H1 (cell line): ENCODE data around the gene DIP2C. TPM values are rescaled to one million over a fixed set of nuclear protein-coding genes. Genes with fewer than 3 reads are reported as not detected.

Experiments used
- GABPA ChIP-seq: IDR thresholded peaks from 2 replicates; pipeline ENCODE4 v1.6.1; 2011; ENCODE audit warnings: mild to moderate bottlenecking, low read length, moderate library complexity, borderline replicate concordance; ENCODE audit not compliant: insufficient read depth
- JUN ChIP-seq: IDR thresholded peaks from 2 replicates; pipeline ENCODE4 v1.6.1; 2011; ENCODE audit warnings: low read depth, mild to moderate bottlenecking, improper control_type of control experiment, low read length
- MAX ChIP-seq: IDR thresholded peaks from 2 replicates; pipeline ENCODE4 v1.6.1; 2012; ENCODE audit warnings: inconsistent platforms
- POLR2AphosphoS5 ChIP-seq: IDR thresholded peaks from 2 replicates; pipeline ENCODE4 v1.6.1; 2011; ENCODE audit warnings: low read depth, low read length
- SP2 ChIP-seq: IDR thresholded peaks from 2 replicates; pipeline ENCODE4 v1.6.1; 2012; ENCODE audit warnings: mild to moderate bottlenecking, low read length, inconsistent platforms
- TEAD4 ChIP-seq: IDR thresholded peaks from 2 replicates; pipeline ENCODE4 v1.6.1; 2012; ENCODE audit warnings: low read depth, low read length, inconsistent platforms, mixed read lengths
- polyA plus RNA-seq, 7 experiments: library from polyadenylated mRNA; depleted of rRNA in 3 of 7; stranded (reverse) in 5 of 7; unstranded in 2 of 7; fragments of >200 nt in 5 of 7; fragments of 200-250 nt in 2 of 7; gene quantifications; 1 replicate in 5 of 7; 2 replicates in 1 of 7; 4 replicates in 1 of 7; pipeline versions ENCODE4 v1.2.1 to v1.2.3, GENCODE V29; 2011 to 2013; ENCODE audit warnings: missing spikeins in 2 of 7, mixed read lengths in 2 of 7
- total RNA-seq: library from RNA; stranded (reverse); fragmentation: NEBNext Ultra II Directional; extraction: Animal tissue kit (Norgen Biotek cat#: 25700); gene quantifications from 2 replicates; pipeline ENCODE4 v1.2.1, GENCODE V29; 2021

Gene DIP2C
- total and polyA plus RNA-seq, 2 of the 8 experiments (the other 6 are each of a cell fraction or from before 2014, with no cell fraction given) = 3.8 to 9.3 TPM

- TF ChIP-seq MAX = no peak
- no peak for TF ChIP-seq JUN
- TF ChIP-seq TEAD4 = no peak
- no peak for TF ChIP-seq POLR2AphosphoS5
- TF ChIP-seq SP2 = no peak
- no peak for TF ChIP-seq GABPA
Observed at GRCh38 chr10:282294-283139, 407.0 kb downstream of the DIP2C start (continued).
